HepG2 (cell line): ENCODE measurements around the gene KLHL17. TPM values are rescaled to one million over a fixed set of nuclear protein-coding genes. Genes with fewer than 3 reads are reported as not detected.

Experiments
- ATAC-seq: fragments of 200-7000 bp; cut with Tn5 transposase; 3 replicates; pipeline ENCODE4 v1.9.1; 2020; ENCODE audit warnings: mild to moderate bottlenecking, moderate library complexity
- BruUV-seq: library from RNA; stranded (reverse); fragments of 400-500 nt; replicated peaks from 2 replicates; lab custom pipeline; 2021; lab: Mats Ljungman, UMichigan
- CTCF ChIA-PET: fragments of 300-600 bp; formaldehyde crosslinking; extraction: SDS; loops from one replicate; lab custom pipeline; 2021; ENCODE audit warnings: low total read pairs, inconsistent platforms, low intra/inter-chr PET ratio; lab: Yijun Ruan, JAX
- POLR2A ChIA-PET: fragments of 350-600 bp; sonication (Branson Sonifier 250); formaldehyde crosslinking; loops from one replicate; lab custom pipeline; 2020; ENCODE audit warnings: antibody characterized with exemption, inconsistent platforms; lab: Yijun Ruan, JAX
- DNase-seq: peaks from one replicate; pipeline ENCODE4 v3.0.0-alpha.2; 2015; ENCODE audit warnings: low spot score
- FAIRE-seq: peaks from 3 replicates; lab custom pipeline; 2011; peaks lifted over from hg19 to GRCh38; lab: Jason Lieb, UNC
- H2AFZ ChIP-seq: one replicate; pipeline ENCODE4 v1.6.1; 2011; ENCODE audit warnings: low read length, inconsistent platforms
- H3K27ac ChIP-seq: fragments of 300-600 bp; 3 replicates; pipeline ENCODE4 v1.8.0; 2011; ENCODE audit warnings: mixed run types, mild to moderate bottlenecking, mixed read lengths, low read length, inconsistent platforms; ENCODE audit not compliant: insufficient read depth; ENCODE audit errors: extremely low read length
- H3K27me3 ChIP-seq, 2 experiments: fragments of 200-600 bp in 1 of 2; 2 replicates in 1 of 2; 3 replicates in 1 of 2; pipeline versions ENCODE4 v1.6.0 to v1.8.0; 2011; ENCODE audit warnings: low read length in 2 of 2, mild to moderate bottlenecking in 2 of 2, moderate library complexity in 2 of 2, inconsistent platforms in 1 of 2; ENCODE audit not compliant: insufficient read depth in 2 of 2, control insufficient read depth in 1 of 2
- H3K36me3 ChIP-seq, 2 experiments: fragments of 200-600 bp in 1 of 2; replicated peaks in 1 of 2; 2 replicates in 1 of 2; 3 replicates in 1 of 2; pipeline versions ENCODE4 v1.5.1 to v1.8.0; 2011; ENCODE audit warnings: low read length in 2 of 2, inconsistent platforms in 1 of 2; ENCODE audit not compliant: insufficient read depth in 2 of 2, control insufficient read depth in 1 of 2
- H3K4me1 ChIP-seq: 2 replicates; pipeline ENCODE4 v1.5.1; 2012; ENCODE audit warnings: low read length, inconsistent platforms; ENCODE audit not compliant: insufficient read depth
- H3K4me2 ChIP-seq: 2 replicates; pipeline ENCODE4 v1.6.0; 2011; ENCODE audit warnings: low read depth, low read length, inconsistent platforms
- H3K4me3 ChIP-seq, 3 experiments: fragments of 200-600 bp in 1 of 3; sonication (generic), shearing (Covaris generic) in 1 of 3; replicated peaks in 1 of 3; 2 replicates each; pipeline ENCODE4 v1.5.1; 2011 to 2016; ENCODE audit warnings: low read length in 3 of 3, inconsistent platforms in 2 of 3, low read depth in 2 of 3, mild to moderate bottlenecking in 2 of 3, control low read depth in 1 of 3, mixed read lengths in 1 of 3; ENCODE audit not compliant: insufficient read depth in 1 of 3
- H3K79me2 ChIP-seq: one replicate; pipeline ENCODE4 v1.6.1; 2011; ENCODE audit warnings: low read length, inconsistent platforms; ENCODE audit not compliant: insufficient read depth
- H3K9ac ChIP-seq: 2 replicates; pipeline ENCODE4 v1.6.0; 2011; ENCODE audit warnings: mild to moderate bottlenecking, low read depth, low read length, inconsistent platforms; ENCODE audit not compliant: insufficient read depth
- H3K9me3 ChIP-seq: 2 replicates; pipeline ENCODE4 v1.5.1; 2012; ENCODE audit warnings: mild to moderate bottlenecking, low read length
- H4K20me1 ChIP-seq: 2 replicates; pipeline ENCODE4 v1.6.0; 2011; ENCODE audit warnings: inconsistent platforms, mild to moderate bottlenecking, low read length, moderate library complexity; ENCODE audit not compliant: insufficient read depth
- WGBS: methylation state at CpG from one replicate; pipeline ENCODE4 v1.1.6; 2017; ENCODE audit warnings: low lambda C conversion rate; 5-methylcytosine and 5-hydroxymethylcytosine counted together
- in situ Hi-C: cut with HindIII; loops from 2 replicates; pipeline ENCODE4 v1.10.0; 2017; ENCODE audit warnings: low pct_unique_long_range_greater_than_20kb; ENCODE audit not compliant: extremely low pct_ligation_motif_present
- intact Hi-C: fragments of 100-400 bp; cut with micrococcal nuclease; formaldehyde crosslinking; loops from one replicate; pipeline ENCODE4 v1.10.0; 2022; ENCODE audit not compliant: unreplicated experiment
- polyA plus RNA-seq, 8 experiments: library from polyadenylated mRNA; depleted of rRNA in 3 of 8; stranded (reverse) in 7 of 8; unstranded in 1 of 8; fragments of >200 nt; fragmentation: Illumina TruSeq in 4 of 8; extraction: Trizol in 4 of 8; gene quantifications; 2 replicates each; pipeline versions ENCODE4 v1.2.1 to v1.2.3, GENCODE V29; 2011 to 2016; ENCODE audit warnings: low read depth in 4 of 8, missing spikeins in 1 of 8, mixed read lengths in 1 of 8; ENCODE audit not compliant: insufficient read depth in 1 of 8
- total RNA-seq, 5 experiments: library from RNA; depleted of rRNA; stranded (reverse); fragments of >200 nt; fragmentation: Illumina TruSeq; extraction: Trizol; gene quantifications; 2 replicates each; pipeline ENCODE4 v1.2.3, GENCODE V29; 2016; ENCODE audit warnings: low read depth in 1 of 5
- TF ChIP-seq, protein P1 (sequence below): conservative IDR thresholded peaks from 2 replicates; pipeline ENCODE4 v1.6.1; 2018; ENCODE audit warnings: missing genetic modification reagents
- TF ChIP-seq, protein P2 (sequence below): fragments of 450-650 bp; IDR thresholded peaks from 2 replicates; pipeline ENCODE4 v1.6.1; 2016
- TF ChIP-seq, protein P3 (sequence below): sonication (generic); formaldehyde crosslinking; IDR thresholded peaks from 2 replicates; pipeline ENCODE4 v1.4.0; 2020; ENCODE audit warnings: missing genetic modification reagents, mild to moderate bottlenecking, borderline replicate concordance

KLHL17 gene
- total and polyA plus RNA-seq, 2 of the 13 experiments (the other 11 are each of a cell fraction or from before 2014, with no cell fraction given) = 9.3 to 24.7 TPM

DNA sequence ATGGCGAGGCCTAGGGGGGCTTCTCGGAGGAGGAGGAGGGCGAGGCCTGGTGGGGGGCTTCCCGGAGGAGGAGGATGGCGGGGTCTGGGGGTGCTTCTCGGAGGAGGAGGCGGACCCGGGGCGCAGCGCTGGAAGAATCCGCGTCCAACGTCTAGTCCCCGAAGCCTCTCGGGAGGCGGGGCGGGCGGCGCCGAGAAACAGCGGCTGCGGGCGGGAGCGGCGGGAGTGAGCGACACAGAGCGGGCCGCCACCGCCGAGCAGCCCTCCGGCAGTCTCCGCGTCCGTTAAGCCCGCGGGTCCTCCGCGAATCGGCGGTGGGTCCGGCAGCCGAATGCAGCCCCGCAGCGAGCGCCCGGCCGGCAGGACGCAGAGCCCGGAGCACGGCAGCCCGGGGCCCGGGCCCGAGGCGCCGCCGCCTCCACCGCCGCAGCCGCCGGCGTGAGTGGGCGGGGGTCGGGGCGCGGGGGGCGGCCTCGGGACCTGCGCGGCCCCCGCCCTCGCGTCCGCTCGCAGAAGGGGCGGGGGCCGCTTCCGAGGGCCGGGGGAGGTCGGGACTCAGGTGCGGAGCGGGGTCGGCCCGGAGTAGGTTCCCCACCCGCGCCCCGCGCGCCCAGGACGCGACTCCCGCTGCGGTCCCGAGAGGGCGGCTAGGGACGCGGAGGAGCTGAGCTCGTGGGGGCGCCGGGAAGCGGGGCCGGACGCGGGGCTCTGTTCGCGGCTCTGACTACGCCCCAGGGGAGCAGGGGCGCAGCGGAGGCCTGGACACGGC, at the start of gene KLHL17 (continued):
- TF ChIP-seq, protein P1, sequence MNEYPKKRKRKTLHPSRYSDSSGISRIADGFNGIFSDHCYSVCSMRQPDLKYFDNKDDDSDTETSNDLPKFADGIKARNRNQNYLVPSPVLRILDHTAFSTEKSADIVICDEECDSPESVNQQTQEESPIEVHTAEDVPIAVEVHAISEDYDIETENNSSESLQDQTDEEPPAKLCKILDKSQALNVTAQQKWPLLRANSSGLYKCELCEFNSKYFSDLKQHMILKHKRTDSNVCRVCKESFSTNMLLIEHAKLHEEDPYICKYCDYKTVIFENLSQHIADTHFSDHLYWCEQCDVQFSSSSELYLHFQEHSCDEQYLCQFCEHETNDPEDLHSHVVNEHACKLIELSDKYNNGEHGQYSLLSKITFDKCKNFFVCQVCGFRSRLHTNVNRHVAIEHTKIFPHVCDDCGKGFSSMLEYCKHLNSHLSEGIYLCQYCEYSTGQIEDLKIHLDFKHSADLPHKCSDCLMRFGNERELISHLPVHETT (CRISPR knock-in tag) = 0 out of 2 replicates have a peak, but pooled peaks have one; percentile 60

DNA sequence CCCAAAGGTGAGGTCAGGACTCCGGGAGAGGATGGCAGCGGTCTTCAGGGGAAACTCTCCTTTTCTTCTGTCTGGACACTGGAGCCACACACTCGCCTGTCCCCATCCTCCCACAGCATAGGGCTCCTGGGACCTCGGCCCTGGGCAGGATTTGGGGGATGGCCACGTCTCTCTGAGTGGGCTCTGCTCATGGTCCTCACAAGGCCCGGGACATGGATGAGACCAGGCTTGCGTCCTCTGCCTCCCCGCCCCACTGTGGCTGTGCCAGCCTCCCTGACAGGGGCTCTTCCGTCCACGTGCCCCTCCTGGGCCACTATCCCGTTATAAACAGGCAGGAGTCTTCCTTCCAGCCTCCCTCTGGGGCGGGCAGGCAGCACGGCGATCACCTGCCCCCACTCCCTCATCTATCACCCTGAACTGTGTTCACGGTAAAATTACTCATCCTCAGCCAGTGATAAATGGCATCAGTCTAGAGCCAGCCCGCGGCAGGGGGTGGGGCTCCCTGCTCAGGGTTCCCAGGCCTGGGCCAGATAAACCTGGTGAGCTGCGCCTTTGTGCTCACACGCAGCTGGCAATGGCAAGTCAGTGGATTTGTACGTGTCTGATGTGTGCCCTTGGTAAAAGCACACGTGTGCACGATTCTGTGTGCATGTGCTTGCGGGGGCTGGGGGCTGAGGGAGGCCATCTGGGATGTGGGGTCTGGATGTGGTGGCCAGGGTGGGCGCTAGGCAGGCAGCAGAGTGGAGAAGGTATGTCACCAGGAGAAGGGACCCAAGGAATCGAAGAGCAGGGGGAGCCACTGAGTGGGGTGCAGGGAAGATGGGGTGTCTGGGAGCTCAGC, 49.3 kb upstream of the KLHL17 start:
- TF ChIP-seq, protein P2, sequence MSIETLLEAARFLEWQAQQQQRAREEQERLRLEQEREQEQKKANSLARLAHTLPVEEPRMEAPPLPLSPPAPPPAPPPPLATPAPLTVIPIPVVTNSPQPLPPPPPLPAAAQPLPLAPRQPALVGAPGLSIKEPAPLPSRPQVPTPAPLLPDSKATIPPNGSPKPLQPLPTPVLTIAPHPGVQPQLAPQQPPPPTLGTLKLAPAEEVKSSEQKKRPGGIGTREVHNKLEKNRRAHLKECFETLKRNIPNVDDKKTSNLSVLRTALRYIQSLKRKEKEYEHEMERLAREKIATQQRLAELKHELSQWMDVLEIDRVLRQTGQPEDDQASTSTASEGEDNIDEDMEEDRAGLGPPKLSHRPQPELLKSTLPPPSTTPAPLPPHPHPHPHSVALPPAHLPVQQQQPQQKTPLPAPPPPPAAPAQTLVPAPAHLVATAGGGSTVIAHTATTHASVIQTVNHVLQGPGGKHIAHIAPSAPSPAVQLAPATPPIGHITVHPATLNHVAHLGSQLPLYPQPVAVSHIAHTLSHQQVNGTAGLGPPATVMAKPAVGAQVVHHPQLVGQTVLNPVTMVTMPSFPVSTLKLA = peak; percentile 88
- TF ChIP-seq, protein P3, sequence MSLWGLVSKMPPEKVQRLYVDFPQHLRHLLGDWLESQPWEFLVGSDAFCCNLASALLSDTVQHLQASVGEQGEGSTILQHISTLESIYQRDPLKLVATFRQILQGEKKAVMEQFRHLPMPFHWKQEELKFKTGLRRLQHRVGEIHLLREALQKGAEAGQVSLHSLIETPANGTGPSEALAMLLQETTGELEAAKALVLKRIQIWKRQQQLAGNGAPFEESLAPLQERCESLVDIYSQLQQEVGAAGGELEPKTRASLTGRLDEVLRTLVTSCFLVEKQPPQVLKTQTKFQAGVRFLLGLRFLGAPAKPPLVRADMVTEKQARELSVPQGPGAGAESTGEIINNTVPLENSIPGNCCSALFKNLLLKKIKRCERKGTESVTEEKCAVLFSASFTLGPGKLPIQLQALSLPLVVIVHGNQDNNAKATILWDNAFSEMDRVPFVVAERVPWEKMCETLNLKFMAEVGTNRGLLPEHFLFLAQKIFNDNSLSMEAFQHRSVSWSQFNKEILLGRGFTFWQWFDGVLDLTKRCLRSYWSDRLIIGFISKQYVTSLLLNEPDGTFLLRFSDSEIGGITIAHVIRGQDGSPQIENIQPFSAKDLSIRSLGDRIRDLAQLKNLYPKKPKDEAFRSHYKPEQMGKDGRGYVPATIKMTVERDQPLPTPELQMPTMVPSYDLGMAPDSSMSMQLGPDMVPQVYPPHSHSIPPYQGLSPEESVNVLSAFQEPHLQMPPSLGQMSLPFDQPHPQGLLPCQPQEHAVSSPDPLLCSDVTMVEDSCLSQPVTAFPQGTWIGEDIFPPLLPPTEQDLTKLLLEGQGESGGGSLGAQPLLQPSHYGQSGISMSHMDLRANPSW (CRISPR knock-in tag) = no peak
- TF ChIP-seq, all 625 proteins: peak for 1
- ChIA-PET CTCF (no interaction called here), POLR2A (no interaction called here)
- no peak overlapping the region for H2AFZ ChIP-seq
- H3K27me3 ChIP-seq = peaks cover 29 to 74% of the 10 kb centered on the region in 2 experiments; a peak in 4 of 5 replicates
- no peaks in the 10 kb centered on the region for H3K36me3 ChIP-seq
- H3K4me3 ChIP-seq = no peak overlapping the region
- 18% methylated on average over 18 of the region's 25 CpGs for WGBS
- no peaks in the 10 kb centered on the region for H3K79me2 ChIP-seq
- in situ Hi-C loops = no loop called here
- peaks cover 47% of the 10 kb centered on the region for H3K4me1 ChIP-seq
- intact Hi-C loops = no loop called here
- BruUV-seq = no TSS peak
- DNase-seq (no peak), ATAC-seq (peak; percentile 12; the same call in 1 of the 3 replicates), FAIRE-seq (no peak)
- no peak overlapping the region for H3K9ac ChIP-seq
- H3K4me2 ChIP-seq = no peak overlapping the region
- H3K9me3 ChIP-seq = no peaks in the 10 kb centered on the region
- no peak overlapping the region for H3K27ac ChIP-seq
- H4K20me1 ChIP-seq = no peaks in the 10 kb centered on the region
